Measurements from ENCODE around the gene SLC6A7.

Gene SLC6A7

DNA sequence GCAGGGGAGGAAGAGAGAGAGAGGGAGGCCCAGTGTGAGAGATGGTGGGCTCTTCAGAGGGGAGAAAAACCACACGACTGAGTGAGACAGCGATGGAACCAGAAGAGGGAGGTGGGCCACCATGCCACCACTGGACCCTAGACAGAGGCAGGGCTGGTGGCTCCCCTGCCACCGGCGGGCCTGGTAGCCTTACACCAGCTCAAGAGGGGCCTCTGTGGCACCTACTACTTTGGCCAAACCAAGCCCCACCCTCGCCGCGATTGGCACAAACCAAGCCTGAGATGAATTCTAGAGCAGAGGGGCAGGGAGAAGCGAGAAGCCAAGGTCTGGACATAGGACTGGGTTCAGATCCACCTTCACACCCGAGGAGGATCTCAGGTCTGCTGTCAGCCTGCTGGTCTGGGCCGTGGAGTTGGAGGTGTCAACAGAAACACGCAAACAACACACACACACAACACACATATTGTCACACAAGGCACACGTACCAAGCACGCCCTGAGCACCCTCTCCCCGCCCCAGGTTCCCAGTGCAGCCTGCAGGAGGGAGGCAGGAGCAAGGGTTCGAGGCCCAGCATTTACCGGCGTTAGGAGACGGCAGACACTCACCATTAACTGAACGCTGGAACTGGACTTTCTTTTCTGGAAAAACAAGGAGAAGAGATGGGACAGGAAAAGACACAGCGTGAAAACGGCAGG is 49.4 kb downstream of the SLC6A7 start:
- no peak overlapping the region for H3K4me2 ChIP-seq (ENCODE audit: low read depth, low read length, poor library complexity, severe bottlenecking)
- no peaks in the 10 kb centered on the region for H3K4me1 ChIP-seq (ENCODE audit: insufficient read depth, low read length, poor library complexity, severe bottlenecking)
- no peaks in the 10 kb centered on the region for H3K27me3 ChIP-seq (ENCODE audit: insufficient read depth, low read length, poor library complexity, severe bottlenecking)
- TF ChIP-seq, protein P1, sequence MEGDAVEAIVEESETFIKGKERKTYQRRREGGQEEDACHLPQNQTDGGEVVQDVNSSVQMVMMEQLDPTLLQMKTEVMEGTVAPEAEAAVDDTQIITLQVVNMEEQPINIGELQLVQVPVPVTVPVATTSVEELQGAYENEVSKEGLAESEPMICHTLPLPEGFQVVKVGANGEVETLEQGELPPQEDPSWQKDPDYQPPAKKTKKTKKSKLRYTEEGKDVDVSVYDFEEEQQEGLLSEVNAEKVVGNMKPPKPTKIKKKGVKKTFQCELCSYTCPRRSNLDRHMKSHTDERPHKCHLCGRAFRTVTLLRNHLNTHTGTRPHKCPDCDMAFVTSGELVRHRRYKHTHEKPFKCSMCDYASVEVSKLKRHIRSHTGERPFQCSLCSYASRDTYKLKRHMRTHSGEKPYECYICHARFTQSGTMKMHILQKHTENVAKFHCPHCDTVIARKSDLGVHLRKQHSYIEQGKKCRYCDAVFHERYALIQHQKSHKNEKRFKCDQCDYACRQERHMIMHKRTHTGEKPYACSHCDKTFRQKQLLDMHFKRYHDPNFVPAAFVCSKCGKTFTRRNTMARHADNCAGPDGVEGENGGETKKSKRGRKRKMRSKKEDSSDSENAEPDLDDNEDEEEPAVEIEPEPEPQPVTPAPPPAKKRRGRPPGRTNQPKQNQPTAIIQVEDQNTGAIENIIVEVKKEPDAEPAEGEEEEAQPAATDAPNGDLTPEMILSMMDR (conservative IDR thresholded peaks at IDR 0.05; ENCODE audit: low read length): no peak
- TF ChIP-seq EZH2phosphoT487 (IDR thresholded peaks at IDR 0.05; ENCODE audit: borderline replicate concordance): no peak
- no peak overlapping the region for H3K4me3 ChIP-seq (ENCODE audit: low read length, poor library complexity, severe bottlenecking)
- H4K20me1 ChIP-seq (ENCODE audit: insufficient read depth, low read length, poor library complexity, severe bottlenecking): no peaks in the 10 kb centered on the region
- no peaks in the 10 kb centered on the region for H3K9me2 ChIP-seq (replicated peaks; ENCODE audit: low read depth, low read length)
- H3K9me3 ChIP-seq (ENCODE audit: insufficient read depth, low read depth, low read length): no peaks in the 10 kb centered on the region
- H3K79me2 ChIP-seq (ENCODE audit: insufficient read depth, low read length): no peaks in the 10 kb centered on the region
- no peaks in the 10 kb centered on the region for H3F3A ChIP-seq (ENCODE audit: low read depth)
- H3K9ac ChIP-seq (ENCODE audit: low read depth, low read length, poor library complexity, severe bottlenecking): no peak overlapping the region
- no peak overlapping the region for H2AFZ ChIP-seq (ENCODE audit: low read length)
- no peaks in the 10 kb centered on the region for H3K36me3 ChIP-seq (ENCODE audit: insufficient read depth, low read length)

DNA sequence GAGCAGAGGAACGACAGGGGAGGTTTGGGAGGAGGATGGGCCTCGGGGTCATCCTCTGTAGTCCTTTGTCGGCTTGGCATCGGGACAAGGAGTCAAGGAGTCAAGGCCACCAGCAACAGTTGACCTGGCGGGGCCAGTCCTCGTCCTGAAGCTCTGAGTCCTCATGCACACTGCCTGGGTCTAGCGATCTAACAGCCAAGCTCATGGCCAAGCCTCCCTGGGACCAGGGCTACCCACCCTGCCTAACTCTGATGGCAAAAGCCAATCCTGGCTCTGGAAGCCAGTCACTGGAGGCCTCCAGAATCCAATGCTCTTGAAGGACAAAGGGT is 49.9 kb downstream of the SLC6A7 start:
- H3K4me1 ChIP-seq (ENCODE audit: insufficient read depth, low read length, poor library complexity, severe bottlenecking): no peaks in the 10 kb centered on the region
- TF ChIP-seq EZH2phosphoT487 (IDR thresholded peaks at IDR 0.05; ENCODE audit: borderline replicate concordance): no peak
- TF ChIP-seq, protein P1 (conservative IDR thresholded peaks at IDR 0.05; ENCODE audit: low read length): no peak
- no peaks in the 10 kb centered on the region for H3F3A ChIP-seq (ENCODE audit: low read depth)
- no peaks in the 10 kb centered on the region for H3K9me2 ChIP-seq (replicated peaks; ENCODE audit: low read depth, low read length)
- no peak overlapping the region for H3K4me3 ChIP-seq (ENCODE audit: low read length, poor library complexity, severe bottlenecking)
- no peaks in the 10 kb centered on the region for H4K20me1 ChIP-seq (ENCODE audit: insufficient read depth, low read length, poor library complexity, severe bottlenecking)
- H2AFZ ChIP-seq (ENCODE audit: low read length): no peak overlapping the region
- no peaks in the 10 kb centered on the region for H3K9me3 ChIP-seq (ENCODE audit: insufficient read depth, low read depth, low read length)
- no peak overlapping the region for H3K4me2 ChIP-seq (ENCODE audit: low read depth, low read length, poor library complexity, severe bottlenecking)
- no peaks in the 10 kb centered on the region for H3K36me3 ChIP-seq (ENCODE audit: insufficient read depth, low read length)
- no peaks in the 10 kb centered on the region for H3K27me3 ChIP-seq (ENCODE audit: insufficient read depth, low read length, poor library complexity, severe bottlenecking)
- H3K79me2 ChIP-seq (ENCODE audit: insufficient read depth, low read length): no peaks in the 10 kb centered on the region
- H3K9ac ChIP-seq (ENCODE audit: low read depth, low read length, poor library complexity, severe bottlenecking): no peak overlapping the region

DNA sequence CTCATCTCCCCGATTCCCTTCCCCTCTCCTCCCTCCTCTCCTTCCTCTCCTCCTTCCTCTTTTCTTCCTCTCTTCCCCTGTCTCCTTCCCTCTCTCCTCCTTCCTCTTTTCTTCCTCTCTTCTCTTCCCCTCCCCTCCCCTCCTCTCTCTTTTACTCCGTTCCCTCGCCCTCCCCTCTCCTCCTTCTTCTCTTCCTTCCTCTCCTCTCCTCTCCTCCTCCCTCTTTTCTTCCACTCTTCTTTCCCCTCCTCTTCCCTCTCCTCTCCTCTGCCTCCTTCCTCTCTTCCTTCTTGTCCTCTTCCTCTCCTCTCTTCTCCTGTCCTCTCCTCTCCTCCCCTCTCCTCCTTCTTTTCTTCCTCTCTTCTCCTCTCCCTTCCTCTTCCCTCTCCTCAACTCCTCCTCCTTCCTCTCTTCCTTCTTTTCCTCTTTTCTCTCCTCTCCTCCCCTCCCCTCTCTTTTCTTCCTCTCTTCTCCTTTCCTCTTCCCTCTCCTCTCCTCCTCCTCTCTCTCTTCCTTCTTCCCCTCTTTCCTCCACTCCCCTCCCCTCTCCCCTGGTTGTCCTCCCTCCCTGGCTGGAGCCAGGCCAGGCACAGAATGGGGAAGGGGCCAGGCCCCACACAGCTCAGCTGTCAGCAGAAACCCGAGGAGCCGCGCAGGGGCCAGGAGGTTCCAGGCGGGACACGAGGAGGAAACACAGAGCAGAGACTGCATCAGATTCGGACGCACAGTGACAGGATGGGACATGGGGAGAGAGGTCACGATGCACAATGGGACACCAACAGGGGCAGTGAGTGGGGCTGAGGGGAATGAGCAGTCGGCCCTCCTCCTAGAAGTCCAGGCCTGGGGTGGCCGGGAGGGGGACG is 51.7 kb downstream of the SLC6A7 start:
- Histone ChIP-seq H3F3A (ENCODE audit: low read depth) (no peaks in the 10 kb centered on the region), H3K9me3 (ENCODE audit: insufficient read depth, low read depth, low read length) (no peaks in the 10 kb centered on the region), H3K4me3 (ENCODE audit: low read length, poor library complexity, severe bottlenecking) (no peak overlapping the region), H3K9me2 (replicated peaks; ENCODE audit: low read depth, low read length) (no peaks in the 10 kb centered on the region), H3K4me2 (ENCODE audit: low read depth, low read length, poor library complexity, severe bottlenecking) (no peak overlapping the region), H3K79me2 (ENCODE audit: insufficient read depth, low read length) (no peaks in the 10 kb centered on the region), H3K9ac (ENCODE audit: low read depth, low read length, poor library complexity, severe bottlenecking) (no peak overlapping the region), H2AFZ (ENCODE audit: low read length) (no peak overlapping the region), H3K27me3 (ENCODE audit: insufficient read depth, low read length, poor library complexity, severe bottlenecking) (no peaks in the 10 kb centered on the region), H4K20me1 (ENCODE audit: insufficient read depth, low read length, poor library complexity, severe bottlenecking) (no peaks in the 10 kb centered on the region), H3K36me3 (ENCODE audit: insufficient read depth, low read length) (no peaks in the 10 kb centered on the region), H3K4me1 (ENCODE audit: insufficient read depth, low read length, poor library complexity, severe bottlenecking) (no peaks in the 10 kb centered on the region)
- TF ChIP-seq EZH2phosphoT487 (IDR thresholded peaks at IDR 0.05; ENCODE audit: borderline replicate concordance): no peak
- TF ChIP-seq, protein P1 (conservative IDR thresholded peaks at IDR 0.05; ENCODE audit: low read length): no peak

Data from Loucy (cell line).